WERI-Rb-1 (cell line): ENCODE data around the gene ORC6.
A peak's percentile ranks its signal among the peaks of the same experiment; 100 is the strongest.

Experiments
- DNase-seq: peaks from one replicate; pipeline ENCODE4 v3.0.0-alpha.2; 2020
- H3K27ac ChIP-seq: fragments of 250-450 bp; sonication (Bioruptor Pico); 2 replicates; pipeline ENCODE4 v1.5.1; 2020; ENCODE audit warnings: mild to moderate bottlenecking, moderate library complexity
- H3K27me3 ChIP-seq: fragments of 250-450 bp; sonication (Bioruptor Pico); 2 replicates; pipeline ENCODE4 v1.5.1; 2021; ENCODE audit warnings: mild to moderate bottlenecking, low read depth, moderate library complexity; ENCODE audit not compliant: insufficient read depth, severe bottlenecking
- H3K36me3 ChIP-seq: fragments of 250-450 bp; sonication (Bioruptor Pico); 2 replicates; pipeline ENCODE4 v1.5.1; 2020; ENCODE audit warnings: mild to moderate bottlenecking, moderate library complexity
- H3K4me3 ChIP-seq: 2 replicates; pipeline ENCODE4 v1.5.1; 2011; ENCODE audit warnings: low read depth, mild to moderate bottlenecking, control low read depth, low read length
- H3K9me3 ChIP-seq: fragments of 250-450 bp; sonication (Bioruptor Pico); 2 replicates; pipeline ENCODE4 v1.5.1; 2021; ENCODE audit warnings: mild to moderate bottlenecking, moderate library complexity; ENCODE audit not compliant: severe bottlenecking
- TF ChIP-seq, protein P1 (sequence below): IDR thresholded peaks from 2 replicates; pipeline ENCODE4 v1.5.1; 2011; ENCODE audit warnings: low read depth, mild to moderate bottlenecking, control low read depth, inconsistent platforms, low read length

ORC6 gene

GRCh38 chr16:46688101-46688653 is 1.3 kb upstream of the ORC6 start:
- Histone ChIP-seq H3K9me3 (no peaks in the 10 kb centered on the region), H3K27me3 (no peaks in the 10 kb centered on the region), H3K27ac (peak overlapping the region; percentile 98), H3K36me3 (peaks cover 24% of the 10 kb centered on the region), H3K4me3 (peak overlapping the region; percentile 72)
- no peak for DNase-seq
- TF ChIP-seq, protein P1, sequence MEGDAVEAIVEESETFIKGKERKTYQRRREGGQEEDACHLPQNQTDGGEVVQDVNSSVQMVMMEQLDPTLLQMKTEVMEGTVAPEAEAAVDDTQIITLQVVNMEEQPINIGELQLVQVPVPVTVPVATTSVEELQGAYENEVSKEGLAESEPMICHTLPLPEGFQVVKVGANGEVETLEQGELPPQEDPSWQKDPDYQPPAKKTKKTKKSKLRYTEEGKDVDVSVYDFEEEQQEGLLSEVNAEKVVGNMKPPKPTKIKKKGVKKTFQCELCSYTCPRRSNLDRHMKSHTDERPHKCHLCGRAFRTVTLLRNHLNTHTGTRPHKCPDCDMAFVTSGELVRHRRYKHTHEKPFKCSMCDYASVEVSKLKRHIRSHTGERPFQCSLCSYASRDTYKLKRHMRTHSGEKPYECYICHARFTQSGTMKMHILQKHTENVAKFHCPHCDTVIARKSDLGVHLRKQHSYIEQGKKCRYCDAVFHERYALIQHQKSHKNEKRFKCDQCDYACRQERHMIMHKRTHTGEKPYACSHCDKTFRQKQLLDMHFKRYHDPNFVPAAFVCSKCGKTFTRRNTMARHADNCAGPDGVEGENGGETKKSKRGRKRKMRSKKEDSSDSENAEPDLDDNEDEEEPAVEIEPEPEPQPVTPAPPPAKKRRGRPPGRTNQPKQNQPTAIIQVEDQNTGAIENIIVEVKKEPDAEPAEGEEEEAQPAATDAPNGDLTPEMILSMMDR = no peak

DNA sequence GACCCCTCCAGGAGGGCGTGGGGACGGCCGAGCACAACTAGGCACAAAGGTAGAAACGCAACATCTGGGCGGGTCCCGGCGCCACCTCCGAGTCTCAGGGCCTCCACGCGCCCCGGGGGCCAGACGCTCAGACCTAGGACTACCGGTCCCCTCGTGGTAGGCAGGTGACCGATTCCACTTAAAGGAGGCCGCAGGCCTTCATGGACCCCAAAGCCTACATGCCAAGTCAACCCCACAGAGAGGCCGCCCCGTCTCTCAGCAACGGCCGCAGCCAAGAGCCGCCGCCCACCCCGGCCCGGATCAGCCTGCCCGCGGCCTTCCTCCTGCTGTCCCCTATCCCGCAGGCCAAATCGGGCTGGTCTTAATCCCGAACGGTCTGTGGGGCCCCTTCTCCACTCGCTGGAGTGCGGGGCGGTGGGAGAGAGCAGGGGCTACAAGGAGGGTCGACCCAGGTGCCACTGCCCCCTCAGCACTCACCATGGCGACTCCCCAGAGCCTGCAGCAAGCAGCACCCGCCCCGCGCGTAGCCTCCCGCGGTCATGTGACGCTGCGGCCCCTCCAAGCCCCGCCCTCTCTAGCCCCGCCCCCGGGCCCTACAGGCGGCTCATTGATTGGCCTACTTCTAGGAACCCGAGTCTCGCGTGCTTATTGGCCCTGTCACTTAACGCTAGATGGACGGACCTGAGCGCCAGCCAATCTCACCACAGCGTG is 650 bp upstream of the ORC6 start, which contains the start of gene VPS35:
VPS35 (minus strand) TSS at position 525 of the 711 bp plus-strand sequence; CDS start at position 480, 45 bp downstream.
- Histone ChIP-seq H3K36me3 (peaks cover 28% of the 10 kb centered on the region), H3K9me3 (no peaks in the 10 kb centered on the region), H3K4me3 (peak within 1 kb of the TSS; percentile 72), H3K27ac (peak within 1 kb of the TSS; percentile 98), H3K27me3 (no peaks in the 10 kb centered on the region)
- TF ChIP-seq, protein P1 = peak; percentile 60
- DNase-seq = peak; percentile 99

DNA sequence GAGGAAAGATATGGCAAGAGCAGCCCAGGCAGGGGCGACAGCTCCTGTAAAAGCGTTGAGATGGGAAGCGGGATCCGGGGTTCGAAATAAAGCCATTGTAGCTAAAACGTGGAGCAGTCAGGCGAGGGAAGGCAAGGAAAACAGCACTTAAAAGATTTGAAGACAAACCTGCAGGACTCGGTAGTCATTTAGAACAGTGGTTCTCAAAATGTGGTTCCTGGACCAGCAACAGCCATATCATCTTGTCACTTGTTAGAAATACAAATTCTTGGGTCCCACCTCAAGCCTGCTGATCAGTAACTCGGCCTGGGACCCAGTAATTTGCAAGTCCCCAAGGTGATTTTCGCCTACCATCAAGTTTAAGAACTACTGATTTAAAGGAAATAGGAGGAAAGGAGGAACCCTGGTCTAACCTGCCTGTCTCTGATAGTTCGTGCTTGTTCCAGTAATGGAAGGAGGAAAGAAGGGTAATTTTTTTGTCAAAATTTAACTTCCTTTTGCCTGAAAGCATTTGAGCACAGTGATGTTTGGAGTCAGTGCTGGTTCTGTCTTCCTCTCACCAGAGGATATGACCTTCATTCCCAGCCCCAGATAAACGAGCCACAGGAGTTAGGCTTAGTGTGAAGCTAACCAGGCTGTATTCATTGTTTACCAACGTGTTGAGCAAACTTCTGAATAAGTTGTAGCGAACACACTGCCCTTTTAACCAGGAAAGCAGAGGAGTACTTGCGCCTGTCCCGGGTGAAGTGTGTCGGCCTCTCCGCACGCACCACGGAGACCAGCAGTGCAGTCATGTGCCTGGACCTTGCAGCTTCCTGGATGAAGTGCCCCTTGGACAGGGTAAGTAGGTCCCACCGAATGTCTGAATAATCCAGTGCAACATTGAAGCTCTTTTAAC is 1.1 kb downstream of the ORC6 start:
- TF ChIP-seq, protein P1 = no peak
- peak overlapping the region; percentile 72 for H3K4me3 ChIP-seq
- no peaks in the 10 kb centered on the region for H3K27me3 ChIP-seq
- H3K9me3 ChIP-seq = no peaks in the 10 kb centered on the region
- DNase-seq = no peak
- H3K36me3 ChIP-seq = peaks cover 38% of the 10 kb centered on the region
- H3K27ac ChIP-seq = peak overlapping the region; percentile 98

DNA sequence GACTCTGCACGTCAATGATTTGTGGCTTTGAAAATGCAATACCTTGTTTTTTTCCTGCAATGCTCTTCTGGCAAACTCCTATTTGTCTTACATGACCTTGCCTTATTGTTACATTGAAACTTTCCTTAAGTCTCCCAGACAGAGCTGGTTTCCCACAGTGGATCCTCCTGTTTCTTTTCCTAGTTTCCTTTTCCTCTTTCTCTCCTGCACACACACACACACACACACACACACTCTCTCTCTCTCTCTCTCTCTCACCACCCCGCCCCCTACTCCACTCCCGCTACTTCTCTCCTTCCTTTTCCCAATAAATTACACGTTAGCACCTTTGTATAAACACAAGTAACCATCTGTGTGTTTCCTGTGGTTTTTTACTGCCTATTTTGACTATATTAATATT is 2.3 kb downstream of the ORC6 start:
- TF ChIP-seq, protein P1 = no peak
- no peaks in the 10 kb centered on the region for H3K27me3 ChIP-seq
- H3K9me3 ChIP-seq = no peaks in the 10 kb centered on the region
- no peak for DNase-seq
- H3K36me3 ChIP-seq = peaks cover 50% of the 10 kb centered on the region
- no peak overlapping the region for H3K4me3 ChIP-seq
- no peak overlapping the region for H3K27ac ChIP-seq

GRCh38 chr16:46693598-46693997 is 4.1 kb downstream of the ORC6 start:
- Histone ChIP-seq H3K27ac (peak overlapping the region; percentile 53), H3K9me3 (no peaks in the 10 kb centered on the region), H3K27me3 (no peaks in the 10 kb centered on the region), H3K4me3 (no peak overlapping the region), H3K36me3 (peaks cover 62% of the 10 kb centered on the region)
- no peak for DNase-seq
- TF ChIP-seq, protein P1 = no peak
